Stimulated activated CD4-positive, alpha-beta T cell treated with anti-CD3 and anti-CD28 coated beads, Interleukin-12 subunit alpha, Interleukin-12 subunit beta, amount 100 ng/mL, for 48 hours (primary cell): ENCODE data around the gene DDX56.

Source experiments
- DNase-seq, 3 donors: peaks; one replicate each; pipeline ENCODE4 v3.0.0-alpha.2; 2020; ENCODE audit warnings: low read depth in 2 of 3, low spot score in 1 of 3

DDX56 gene

GRCh38 chr7:44538093-44538797 lies 35.5 kb downstream of the DDX56 start:
- DNase-seq, result no peak

GRCh38 chr7:44537442-44537841 lies 36.3 kb downstream of the DDX56 start:
- no peak for DNase-seq

DNA sequence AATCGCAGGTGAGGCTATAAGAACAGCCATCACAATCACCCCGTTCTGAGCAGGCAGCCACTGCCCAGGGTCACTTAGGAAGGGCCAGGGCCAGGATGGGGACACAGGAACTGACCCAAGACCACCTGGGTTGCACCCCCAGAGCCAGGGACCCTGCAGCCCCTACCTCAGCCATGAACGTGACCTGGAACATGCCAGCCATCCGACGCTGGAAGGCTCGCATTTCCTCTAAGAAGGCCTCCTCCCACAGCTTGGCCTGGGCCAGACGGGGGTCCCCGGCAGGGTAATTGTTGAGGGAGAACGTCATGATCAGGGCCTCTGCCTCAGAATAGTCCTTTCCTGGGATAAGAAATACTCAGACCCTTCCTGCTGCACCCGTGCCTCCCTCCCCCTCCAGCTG lies 37.6 kb downstream of the DDX56 start:
- DNase-seq, result no peak

GRCh38 chr7:44535348-44536064 lies 38.2 kb downstream of the DDX56 start:
- no peak for DNase-seq

- DNase-seq, result peak; percentile 29 to 51 (median 42)
Measured at GRCh38 chr7:44534501-44534900, 39.2 kb downstream of the DDX56 start.

DNA sequence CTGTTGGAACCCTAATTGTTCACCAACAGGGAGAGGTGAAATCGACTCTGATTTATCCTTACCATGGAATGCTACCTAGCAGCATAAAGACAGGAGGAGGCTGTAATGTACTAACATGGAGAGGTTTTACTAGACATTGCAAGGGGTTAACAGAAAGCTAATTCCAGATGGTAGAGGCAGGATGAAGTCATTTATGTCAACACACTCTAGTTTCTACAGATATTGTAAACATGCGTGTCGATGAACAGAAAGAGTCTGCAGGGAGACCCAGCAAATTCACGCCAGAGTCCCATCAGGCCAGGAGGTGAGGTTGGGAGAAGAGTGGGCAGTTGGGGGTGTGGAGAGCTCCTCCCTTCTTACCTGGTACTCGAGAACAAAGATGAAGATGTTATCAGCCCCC lies 39.6 kb downstream of the DDX56 start:
- DNase-seq, result no peak

DNA sequence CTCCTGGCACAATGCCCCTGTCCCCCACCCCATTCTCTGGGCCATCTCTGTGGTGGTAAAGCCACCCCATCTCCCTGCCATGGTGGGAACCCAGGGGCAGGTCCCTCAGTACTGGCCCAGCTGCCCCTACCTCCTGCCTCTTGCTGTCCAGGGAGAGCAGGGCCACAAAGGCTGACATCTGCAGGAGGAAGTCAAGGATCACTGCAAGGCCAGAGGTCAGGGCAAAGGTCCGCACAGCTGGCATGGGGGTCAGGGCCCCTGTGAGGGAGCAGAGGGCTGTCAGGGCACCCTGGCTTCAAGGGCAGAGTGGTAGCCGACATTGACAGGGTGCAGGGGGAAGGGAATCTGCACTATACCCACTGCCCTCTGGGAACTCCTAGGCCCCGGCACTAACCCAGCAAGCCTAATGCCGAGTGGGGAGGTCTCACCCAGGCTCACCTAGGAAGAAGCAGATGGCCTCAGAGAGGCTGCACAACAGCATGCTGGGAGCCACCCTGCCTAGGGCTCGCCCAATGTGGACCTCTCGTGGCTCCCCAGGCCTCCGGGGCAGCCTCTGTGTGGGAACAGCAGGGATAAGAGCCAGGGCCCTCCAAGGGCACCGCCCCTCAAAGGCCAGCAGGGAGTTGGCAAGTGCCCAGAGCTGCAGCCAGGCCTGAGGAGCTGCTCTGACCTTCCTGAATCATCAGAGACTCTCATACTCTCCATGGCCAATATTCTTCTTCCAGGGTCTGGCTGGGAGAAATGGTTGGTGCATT lies 40.2 kb downstream of the DDX56 start:
- no peak for DNase-seq

- DNase-seq, result no peak
Measured at GRCh38 chr7:44531421-44532380, 42.0 kb downstream of the DDX56 start.

DNA sequence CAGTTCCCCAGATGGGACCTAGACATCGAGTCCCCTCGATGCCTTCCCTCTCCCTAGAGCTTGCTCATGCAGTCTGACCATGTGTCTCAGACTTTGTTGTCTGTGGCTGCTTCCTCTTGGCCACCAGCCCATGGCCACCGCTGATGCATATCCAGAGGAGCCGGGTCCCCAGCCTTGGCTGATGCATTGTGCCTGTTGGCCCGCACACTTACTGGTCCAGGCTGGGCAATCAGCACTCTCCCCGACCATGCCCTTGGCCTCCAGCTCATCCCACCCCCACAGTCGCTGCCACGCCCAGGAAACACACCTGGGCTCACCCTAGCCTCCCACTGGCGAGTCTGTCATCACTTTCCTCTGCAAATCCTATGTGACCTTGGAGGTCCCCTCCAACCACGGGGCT lies 42.7 kb downstream of the DDX56 start:
- DNase-seq, result no peak

DNA sequence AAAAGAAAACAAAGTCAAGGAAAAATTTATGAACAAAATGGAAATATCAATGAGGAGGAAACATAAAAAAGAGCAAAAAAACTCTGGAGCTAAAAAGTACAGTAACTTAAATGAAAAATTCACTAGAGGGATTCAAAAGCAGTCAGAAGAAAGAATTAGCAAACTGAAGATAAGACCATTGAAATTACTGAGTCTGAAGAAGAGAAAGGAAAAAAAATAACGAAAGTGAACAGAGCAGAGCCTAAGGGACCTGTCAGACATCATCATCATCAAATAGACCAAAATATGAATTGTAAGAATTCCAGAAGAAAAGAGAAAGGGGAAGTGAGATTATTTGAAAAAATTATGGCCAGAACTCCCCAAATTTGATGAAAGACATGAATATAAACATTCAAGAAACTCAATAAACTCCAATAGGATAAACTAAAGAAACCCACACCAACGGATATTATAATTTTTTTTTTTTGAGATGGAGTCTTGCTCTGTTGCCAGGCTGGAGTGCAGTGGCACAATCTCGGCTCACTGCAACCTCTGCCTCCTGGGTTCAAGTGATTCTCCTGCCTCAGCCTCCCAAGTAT lies 48.8 kb downstream of the DDX56 start:
- DNase-seq, result no peak

DNA sequence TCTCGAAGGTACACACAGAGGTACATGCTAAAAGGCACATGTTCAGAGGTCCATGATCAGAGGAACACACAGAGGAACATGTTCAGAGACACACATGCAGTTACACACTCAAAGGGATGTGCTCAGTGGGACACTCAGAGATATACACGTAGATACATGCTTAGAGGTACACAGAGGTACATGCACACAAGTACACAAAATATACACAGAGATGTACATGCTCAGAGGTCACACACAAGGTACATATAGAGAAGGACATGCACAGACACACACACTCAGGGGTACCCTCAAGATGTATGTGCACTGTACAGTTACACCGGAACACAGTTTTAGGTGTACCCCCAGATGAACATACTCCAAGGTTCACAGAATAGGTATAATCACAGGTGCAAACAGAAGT lies 51.4 kb downstream of the DDX56 start:
- DNase-seq, result no peak

DNA sequence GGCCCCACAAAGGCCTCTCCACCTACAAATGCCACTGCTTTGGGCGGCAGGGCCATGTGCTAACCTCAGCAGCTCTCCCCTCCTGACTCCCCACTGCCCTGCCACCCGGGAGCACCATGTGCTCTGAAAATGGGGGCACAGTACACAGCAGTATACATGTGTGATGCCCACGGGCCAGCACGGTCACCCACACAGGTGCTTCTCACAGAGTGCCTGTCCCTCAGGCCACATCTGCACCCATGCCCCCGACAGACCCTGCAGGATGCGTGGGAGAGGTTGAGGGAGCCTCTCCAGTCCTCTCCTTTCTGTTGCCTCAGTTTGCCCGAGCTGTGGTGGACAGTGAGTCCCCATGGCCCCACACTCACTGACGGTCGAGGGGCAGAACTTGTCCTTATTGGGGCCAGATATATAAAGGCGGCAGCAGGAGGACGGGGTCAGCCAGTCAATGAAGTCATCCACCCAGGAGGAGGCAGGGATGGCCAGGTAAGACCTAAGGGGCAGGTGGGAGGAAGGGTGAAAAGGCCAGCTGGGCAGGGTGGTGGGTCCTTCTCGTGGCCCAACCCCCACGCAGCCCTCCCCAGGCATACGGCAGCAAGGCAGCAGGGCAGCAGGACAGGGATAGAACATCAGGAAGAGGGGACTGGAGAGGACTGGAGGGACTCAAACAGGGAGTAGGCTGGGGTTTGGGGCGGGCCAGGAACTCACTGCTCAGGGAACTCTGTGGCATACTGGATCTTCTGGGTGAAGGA lies 52.2 kb downstream of the DDX56 start:
- no peak for DNase-seq

DNA sequence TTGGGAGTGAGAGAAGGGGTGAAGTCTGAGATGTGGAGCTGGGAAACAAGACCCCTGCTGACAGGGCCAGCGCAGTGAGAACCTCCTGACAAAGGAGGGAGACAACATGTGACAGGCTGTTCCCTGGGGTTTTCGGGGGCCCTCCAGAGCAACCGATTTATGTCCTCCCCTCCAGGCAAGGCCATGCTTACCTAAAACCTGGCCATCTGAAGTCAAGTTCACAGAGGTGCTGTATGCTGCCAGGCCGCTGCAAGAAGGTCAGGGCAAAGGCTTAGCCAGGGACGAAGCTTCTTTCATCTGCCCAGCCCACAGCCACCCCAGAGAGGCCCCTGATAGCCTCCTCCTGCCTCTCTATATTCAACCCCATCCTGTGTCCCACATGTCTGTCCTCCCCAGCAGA lies 53.1 kb downstream of the DDX56 start:
- DNase-seq, result no peak

GRCh38 chr7:44519546-44519945 lies 54.2 kb downstream of the DDX56 start:
- no peak for DNase-seq

GRCh38 chr7:44518761-44519160 lies 54.9 kb downstream of the DDX56 start:
- DNase-seq, result no peak

GRCh38 chr7:44517175-44517574 lies 56.5 kb downstream of the DDX56 start:
- DNase-seq, result no peak
